Vein endothelial cell (primary cell): ENCODE measurements around the gene ABCB4. TPM values are rescaled to one million over a fixed set of nuclear protein-coding genes. Genes with fewer than 3 reads are reported as not detected.

Source experiments
- total RNA-seq: library from RNA; depleted of rRNA; stranded (reverse); fragments of >200 nt; gene quantifications from 2 replicates; pipeline ENCODE4 v1.2.3, GENCODE V29; 2012

ABCB4 gene
- total RNA-seq, result not detected in 2 replicates

DNA sequence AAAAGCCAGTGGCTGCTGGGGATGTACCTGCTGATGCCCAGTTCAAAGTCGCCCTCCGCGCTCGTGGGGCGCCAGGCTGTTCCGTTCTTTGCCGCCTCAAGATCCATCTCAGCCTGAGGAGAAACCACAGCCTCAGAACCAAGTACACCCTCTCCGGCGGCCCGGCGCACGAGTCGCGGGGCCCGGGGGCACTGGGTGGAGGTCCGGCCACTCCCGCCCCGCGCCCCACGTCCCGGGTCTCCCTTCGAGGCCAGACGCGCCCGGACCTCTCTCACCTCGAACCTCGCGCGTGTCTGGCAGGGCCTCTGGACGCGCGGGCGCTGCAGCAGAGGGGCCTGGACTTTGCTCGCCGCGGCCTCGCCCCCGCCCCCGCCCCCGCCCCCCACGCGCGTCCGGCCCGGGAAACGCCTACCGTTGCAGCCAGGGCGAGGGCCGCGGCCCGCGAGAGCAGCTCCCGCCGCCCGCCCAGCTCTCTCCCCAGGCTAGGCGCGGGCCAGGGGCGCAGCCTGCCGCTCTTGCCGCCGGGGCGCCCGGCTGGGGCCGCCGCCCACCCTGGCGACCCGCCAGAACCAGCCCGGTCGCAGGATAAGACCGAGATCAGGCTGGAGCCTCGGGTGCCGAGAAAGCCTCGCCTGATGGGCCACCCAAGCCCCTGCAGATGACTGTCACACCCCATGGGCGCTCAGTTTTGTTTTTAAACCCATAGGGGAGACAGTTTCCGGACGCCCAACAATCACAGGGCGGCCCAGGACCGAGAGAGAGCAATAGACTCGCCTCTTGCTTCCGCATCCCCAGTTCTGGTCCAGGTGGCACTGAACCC, at the start of gene ABCB4:
Gene ABCB4 (minus strand): TSS at position 322 of the 820 bp plus-strand sequence. CDS start 215 bp downstream, at position 107.

Other genes starting within 250 kb of the ABCB4 start
- 7.5 and 9.8 TPM in 2 replicates for gene CROT, start 130.0 kb downstream of the ABCB4 start, total RNA-seq
- gene ABCB1, start 125.2 kb upstream of the ABCB4 start, total RNA-seq, result 0.57 and 0.65 TPM in 2 replicates
- gene RUNDC3B, start 152.7 kb upstream of the ABCB4 start, total RNA-seq, result under 0.01 and 0.19 TPM in 2 replicates